ENCODE data around the gene KIAA0753. TPM values are rescaled to one million over a fixed set of nuclear protein-coding genes. Genes with fewer than 3 reads are reported as not detected.

Gene KIAA0753
- total RNA-seq, 1 donor from 2014 or later, result 14.5 TPM

- DNase-seq (ENCODE audit: low spot score), result no peak
- no peak for TF ChIP-seq CTCF (IDR thresholded peaks at IDR 0.05)
- H3K27ac Mint-ChIP-seq (ENCODE audit: unreplicated experiment), result no peak overlapping the region
- no peaks in the 10 kb centered on the region for H3K27me3 Mint-ChIP-seq (ENCODE audit: low read depth)
- H3K4me1 Mint-ChIP-seq (ENCODE audit: low read depth), result peaks cover 35% of the 10 kb centered on the region
- H3K4me3 Mint-ChIP-seq (ENCODE audit: unreplicated experiment), result peak overlapping the region; percentile 82
- peaks cover 13% of the 10 kb centered on the region for H3K36me3 Mint-ChIP-seq (ENCODE audit: low read depth)
- peaks cover 3% of the 10 kb centered on the region for H3K9me3 Mint-ChIP-seq (ENCODE audit: low read depth)
These were observed 2.2 kb downstream of the KIAA0753 start for GRCh38 chr17:6638046-6638908.

DNA sequence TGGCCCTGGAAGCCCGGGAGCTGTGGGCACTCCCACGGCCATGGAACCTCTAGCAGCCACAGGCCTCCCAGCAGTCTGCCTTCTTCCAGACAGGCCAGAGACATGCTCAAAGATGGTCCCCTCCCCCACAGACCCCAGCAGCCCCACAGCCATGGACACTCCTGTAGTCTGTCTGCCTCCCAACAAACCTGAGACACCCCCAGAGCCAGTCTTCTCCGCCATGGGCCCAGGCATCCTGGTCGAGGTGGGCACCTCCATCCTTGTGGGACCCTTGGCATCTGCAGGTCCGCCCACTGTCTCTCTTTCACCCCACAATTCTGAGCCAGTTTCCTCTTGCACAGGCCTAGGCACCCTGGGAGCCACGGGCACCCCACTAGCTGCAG lies 3.1 kb downstream of the KIAA0753 start:
- TF ChIP-seq CTCF (IDR thresholded peaks at IDR 0.05), result no peak
- Mint-ChIP-seq H3K36me3 (ENCODE audit: low read depth) (peaks cover 20% of the 10 kb centered on the region), H3K9me3 (ENCODE audit: low read depth) (peaks cover 6% of the 10 kb centered on the region), H3K4me3 (ENCODE audit: unreplicated experiment) (no peak overlapping the region), H3K27ac (ENCODE audit: unreplicated experiment) (no peak overlapping the region), H3K4me1 (ENCODE audit: low read depth) (peaks cover 33% of the 10 kb centered on the region), H3K27me3 (ENCODE audit: low read depth) (no peaks in the 10 kb centered on the region)
- no peak for DNase-seq (ENCODE audit: low spot score)

GRCh38 chr17:6636616-6637457 lies 3.7 kb downstream of the KIAA0753 start:
- TF ChIP-seq CTCF (IDR thresholded peaks at IDR 0.05), result no peak
- DNase-seq (ENCODE audit: low spot score), result no peak
- Mint-ChIP-seq H3K4me1 (ENCODE audit: low read depth) (peaks cover 27% of the 10 kb centered on the region), H3K27me3 (ENCODE audit: low read depth) (no peaks in the 10 kb centered on the region), H3K9me3 (ENCODE audit: low read depth) (peaks cover 6% of the 10 kb centered on the region), H3K4me3 (ENCODE audit: unreplicated experiment) (no peak overlapping the region), H3K27ac (ENCODE audit: unreplicated experiment) (no peak overlapping the region), H3K36me3 (ENCODE audit: low read depth) (peaks cover 23% of the 10 kb centered on the region)

GRCh38 chr17:6636105-6636504 lies 4.4 kb downstream of the KIAA0753 start:
- Mint-ChIP-seq H3K27ac (ENCODE audit: unreplicated experiment) (no peak overlapping the region), H3K36me3 (ENCODE audit: low read depth) (peaks cover 27% of the 10 kb centered on the region), H3K4me3 (ENCODE audit: unreplicated experiment) (no peak overlapping the region), H3K4me1 (ENCODE audit: low read depth) (peaks cover 21% of the 10 kb centered on the region), H3K9me3 (ENCODE audit: low read depth) (peaks cover 6% of the 10 kb centered on the region), H3K27me3 (ENCODE audit: low read depth) (no peaks in the 10 kb centered on the region)
- no peak for TF ChIP-seq CTCF (IDR thresholded peaks at IDR 0.05)
- DNase-seq (ENCODE audit: low spot score), result no peak

- no peak for TF ChIP-seq CTCF (IDR thresholded peaks at IDR 0.05)
- H3K27me3 Mint-ChIP-seq (ENCODE audit: low read depth), result no peaks in the 10 kb centered on the region
- H3K36me3 Mint-ChIP-seq (ENCODE audit: low read depth), result peaks cover 37% of the 10 kb centered on the region
- H3K27ac Mint-ChIP-seq (ENCODE audit: unreplicated experiment), result no peak overlapping the region
- peaks cover 6% of the 10 kb centered on the region for H3K4me1 Mint-ChIP-seq (ENCODE audit: low read depth)
- H3K9me3 Mint-ChIP-seq (ENCODE audit: low read depth), result peaks cover 6% of the 10 kb centered on the region
- DNase-seq (ENCODE audit: low spot score), result no peak
- no peak overlapping the region for H3K4me3 Mint-ChIP-seq (ENCODE audit: unreplicated experiment)
These were observed 7.2 kb downstream of the KIAA0753 start for GRCh38 chr17:6633263-6633662.
